IMR-90 (cell line): ENCODE results near the gene GPR39. TPM values are rescaled to one million over a fixed set of nuclear protein-coding genes. Genes with fewer than 3 reads are reported as not detected.

Source experiments
- ATAC-seq: fragments of 200-7000 bp; cut with Tn5 transposase; 2 replicates; pipeline ENCODE4 v1.9.1; 2020; ENCODE audit warnings: low read depth, mild to moderate bottlenecking, moderate library complexity
- BruUV-seq: library from RNA; stranded (reverse); fragments of 400-500 nt; replicated peaks from 2 replicates; lab custom pipeline; 2021; lab: Mats Ljungman, UMichigan
- CTCF ChIA-PET: fragments of 300-600 bp; formaldehyde crosslinking; extraction: SDS; loops from one replicate; lab custom pipeline; 2021; ENCODE audit warnings: antibody characterized with exemption; lab: Yijun Ruan, JAX
- POLR2A ChIA-PET: fragments of 300-600 bp; sonication (Branson Sonifier 250); formaldehyde crosslinking; loops from one replicate; lab custom pipeline; 2022; ENCODE audit warnings: antibody characterized with exemption; ENCODE audit not compliant: unreplicated experiment; lab: Charles Lee
- DNase-seq: peaks from one replicate; pipeline ENCODE4 v3.0.0; 2013
- H2AFZ ChIP-seq: replicated peaks from 2 replicates; pipeline ENCODE3; 2013; ENCODE audit warnings: low read length, mild to moderate bottlenecking; ENCODE audit not compliant: poor library complexity
- H2AK5ac ChIP-seq: 2 replicates; pipeline ENCODE4 v1.6.1; 2013; ENCODE audit warnings: low read depth, low read length, inconsistent platforms
- H2AK9ac ChIP-seq: replicated peaks from 2 replicates; pipeline ENCODE3; 2013; ENCODE audit warnings: mild to moderate bottlenecking, low read depth, low read length, moderate library complexity; ENCODE audit not compliant: poor library complexity
- H2BK120ac ChIP-seq: 2 replicates; pipeline ENCODE4 v1.6.1; 2013; ENCODE audit warnings: low read depth, low read length, inconsistent platforms
- H2BK15ac ChIP-seq: 3 replicates; pipeline ENCODE4 v1.6.1; 2013; ENCODE audit warnings: low read depth, low read length, inconsistent platforms
- H2BK20ac ChIP-seq: 2 replicates; pipeline ENCODE4 v1.6.1; 2013; ENCODE audit warnings: low read depth, mild to moderate bottlenecking, inconsistent platforms, low read length, moderate library complexity
- H2BK5ac ChIP-seq: 2 replicates; pipeline ENCODE4 v1.6.1; 2013; ENCODE audit warnings: mild to moderate bottlenecking, low read depth, low read length, inconsistent platforms; ENCODE audit not compliant: poor library complexity, severe bottlenecking
- H3K14ac ChIP-seq: replicated peaks from 2 replicates; pipeline ENCODE4 v1.6.1; 2013; ENCODE audit warnings: low read depth, low read length, inconsistent platforms
- H3K18ac ChIP-seq: 2 replicates; pipeline ENCODE4 v1.6.1; 2013; ENCODE audit warnings: low read depth, low read length, control low read depth
- H3K23ac ChIP-seq: 2 replicates; pipeline ENCODE4 v1.6.1; 2013; ENCODE audit warnings: low read depth, low read length, inconsistent platforms
- H3K27ac ChIP-seq: 2 replicates; pipeline ENCODE4 v1.5.1; 2013; ENCODE audit warnings: mild to moderate bottlenecking, control low read depth, low read length; ENCODE audit not compliant: insufficient read depth
- H3K27me3 ChIP-seq: 2 replicates; pipeline ENCODE4 v1.6.1; 2013; ENCODE audit warnings: low read length; ENCODE audit not compliant: control insufficient read depth, insufficient read depth
- H3K36me3 ChIP-seq: 2 replicates; pipeline ENCODE4 v1.6.1; 2013; ENCODE audit warnings: low read length, mixed read lengths; ENCODE audit not compliant: control insufficient read depth, insufficient read depth
- H3K4ac ChIP-seq: 2 replicates; pipeline ENCODE4 v1.6.1; 2013; ENCODE audit warnings: low read depth, low read length, inconsistent platforms
- H3K4me1 ChIP-seq: 2 replicates; pipeline ENCODE4 v1.6.1; 2013; ENCODE audit warnings: low read length, mixed read lengths; ENCODE audit not compliant: control insufficient read depth, insufficient read depth
- H3K4me2 ChIP-seq: 2 replicates; pipeline ENCODE4 v1.6.1; 2013; ENCODE audit warnings: low read depth, mild to moderate bottlenecking, control low read depth, low read length, moderate library complexity
- H3K4me3 ChIP-seq: 2 replicates; pipeline ENCODE4 v1.5.1; 2013; ENCODE audit warnings: low read depth, mild to moderate bottlenecking, control low read depth, low read length, moderate library complexity; ENCODE audit not compliant: insufficient read depth
- H3K56ac ChIP-seq: 2 replicates; pipeline ENCODE4 v1.6.1; 2013; ENCODE audit warnings: low read length, inconsistent platforms; ENCODE audit not compliant: insufficient read depth; ENCODE audit errors: extremely low read depth
- H3K79me1 ChIP-seq, 2 experiments: 2 replicates each; pipeline ENCODE4 v1.6.1; 2013; ENCODE audit warnings: low read length in 2 of 2, inconsistent platforms in 1 of 2, low read depth in 1 of 2
- H3K9ac ChIP-seq: 2 replicates; pipeline ENCODE4 v1.6.1; 2013; ENCODE audit warnings: low read depth, low read length, control low read depth
- H3K9me1 ChIP-seq: 2 replicates; pipeline ENCODE4 v1.6.1; 2013; ENCODE audit warnings: low read length, inconsistent platforms; ENCODE audit not compliant: insufficient read depth
- H3K9me3 ChIP-seq: 2 replicates; pipeline ENCODE4 v1.6.1; 2013; ENCODE audit warnings: low read length; ENCODE audit not compliant: control insufficient read depth, insufficient read depth
- H4K20me1 ChIP-seq: 2 replicates; pipeline ENCODE4 v1.6.1; 2013; ENCODE audit warnings: low read length, inconsistent platforms; ENCODE audit not compliant: insufficient read depth
- H4K5ac ChIP-seq: 2 replicates; pipeline ENCODE4 v1.6.1; 2013; ENCODE audit warnings: mild to moderate bottlenecking, low read depth, low read length, control low read depth
- H4K8ac ChIP-seq, 2 experiments: 2 replicates each; pipeline ENCODE4 v1.6.1; 2013; ENCODE audit warnings: low read depth in 2 of 2, low read length in 2 of 2, control low read depth in 1 of 2, inconsistent platforms in 1 of 2
- H4K91ac ChIP-seq: 2 replicates; pipeline ENCODE4 v1.6.1; 2013; ENCODE audit warnings: low read depth, low read length, inconsistent platforms; ENCODE audit not compliant: insufficient read depth
- MAFK ChIP-seq: IDR thresholded peaks from 2 replicates; pipeline ENCODE4 v1.6.1; 2012; ENCODE audit warnings: low read depth, low read length, improper control_type of control experiment
- RFX5 ChIP-seq: IDR thresholded peaks from 2 replicates; pipeline ENCODE4 v1.8.0; 2012; ENCODE audit warnings: low read depth, mild to moderate bottlenecking, low read length, moderate library complexity
- WGBS, 2 experiments: methylation state at CpG; one replicate each; pipeline versions ENCODE4 v1.1.5 to v1.1.7; 2013; ENCODE audit warnings: missing lambda C conversion rate in 2 of 2; ENCODE audit not compliant: insufficient read length in 1 of 2; ENCODE audit errors: extremely low coverage in 2 of 2; 5-methylcytosine and 5-hydroxymethylcytosine counted together
- dilution Hi-C: fragments of 300-500 bp; cut with HindIII; formaldehyde crosslinking; loops from one replicate; pipeline ENCODE4 v1.14.3; 2018; ENCODE audit warnings: low sequenced_read_pairs; ENCODE audit not compliant: unreplicated experiment
- in situ Hi-C: fragments of 300-500 bp; cut with MboI; formaldehyde crosslinking; loops from 3 replicates; pipeline ENCODE4 v1.14.3; 2019; ENCODE audit warnings: low sequenced_read_pairs, inconsistent platforms, mixed read lengths
- intact Hi-C: fragments of 100-400 bp; cut with micrococcal nuclease; formaldehyde crosslinking; loops from 2 replicates; pipeline ENCODE4 v1.10.0; 2022
- polyA plus RNA-seq, 3 experiments: library from polyadenylated mRNA; depleted of rRNA; stranded (reverse); fragments of >200 nt; gene quantifications; 2 replicates each; pipeline ENCODE4 v1.2.3, GENCODE V29; 2012; ENCODE audit warnings: low replicate concordance in 1 of 3
- total RNA-seq: library from RNA; depleted of rRNA; stranded (reverse); fragments of >200 nt; gene quantifications from 2 replicates; pipeline ENCODE4 v1.2.3, GENCODE V29; 2012
- TF ChIP-seq, protein P1 (sequence below): conservative IDR thresholded peaks from 2 replicates; pipeline ENCODE4 v1.5.1; 2012; ENCODE audit warnings: mild to moderate bottlenecking, low read depth, low read length, improper control_type of control experiment

Gene GPR39
- total and polyA plus RNA-seq, 2 of the 4 experiments (the other 2 are of a cell fraction) = 4.4 to 9.0 TPM

DNA sequence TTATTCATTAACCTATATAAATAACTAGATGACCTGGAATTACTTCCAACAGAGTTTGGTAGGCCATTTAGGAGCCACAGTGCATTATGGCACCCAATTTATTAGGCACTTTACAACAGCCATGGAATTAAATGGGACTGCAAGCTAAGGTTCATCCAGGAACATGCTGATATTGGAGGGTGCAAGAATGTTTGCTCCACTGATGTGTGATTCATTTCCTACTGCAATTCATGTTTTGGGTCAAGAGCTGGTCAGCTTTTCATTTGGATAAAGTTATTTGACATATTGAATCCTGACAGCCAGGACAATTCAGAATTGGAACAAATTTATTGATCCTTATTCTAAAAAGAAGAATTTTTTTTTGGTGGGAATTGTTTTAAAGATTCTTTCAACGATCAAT, 265.2 kb downstream of the GPR39 start:
- H4K8ac ChIP-seq = no peak overlapping the region
- no peak overlapping the region for H2BK15ac ChIP-seq
- POLR2A ChIA-PET = no interaction called here
- intact Hi-C loops = no loop called here
- H3K9ac ChIP-seq = no peak overlapping the region
- dilution Hi-C loops = no loop called here
- H3K27me3 ChIP-seq = no peaks in the 10 kb centered on the region
- H3K9me1 ChIP-seq = no peaks in the 10 kb centered on the region; the same call in 1 of the 2 replicates
- no peak overlapping the region for H2BK120ac ChIP-seq
- no peak overlapping the region for H3K4me3 ChIP-seq
- CTCF ChIA-PET = no interaction called here
- H3K9me3 ChIP-seq = no peaks in the 10 kb centered on the region
- no peak overlapping the region for H3K18ac ChIP-seq
- H3K36me3 ChIP-seq = no peaks in the 10 kb centered on the region
- no TSS peak for BruUV-seq
- peaks cover 0 to 8% of the 10 kb centered on the region in 2 experiments; a peak in 1 of 4 replicates for H3K79me1 ChIP-seq
- ATAC-seq = no peak
- H3K56ac ChIP-seq = no peak overlapping the region
- H3K4me2 ChIP-seq = no peak overlapping the region
- H4K5ac ChIP-seq = no peak overlapping the region
- H4K91ac ChIP-seq = no peak overlapping the region
- no peak overlapping the region for H3K27ac ChIP-seq
- 0 out of 2 replicates have a peak overlapping the region, but pooled peaks have one; percentile 58 for H2BK20ac ChIP-seq
- in situ Hi-C loops = no loop called here
- no peaks in the 10 kb centered on the region for H4K20me1 ChIP-seq
- H2AK9ac ChIP-seq = no peak overlapping the region
- no peak overlapping the region for H2AK5ac ChIP-seq
- H3K14ac ChIP-seq = no peak overlapping the region
- peak overlapping the region; percentile 78; the same call in 1 of the 2 replicates for H3K4ac ChIP-seq
- TF ChIP-seq, protein P1, sequence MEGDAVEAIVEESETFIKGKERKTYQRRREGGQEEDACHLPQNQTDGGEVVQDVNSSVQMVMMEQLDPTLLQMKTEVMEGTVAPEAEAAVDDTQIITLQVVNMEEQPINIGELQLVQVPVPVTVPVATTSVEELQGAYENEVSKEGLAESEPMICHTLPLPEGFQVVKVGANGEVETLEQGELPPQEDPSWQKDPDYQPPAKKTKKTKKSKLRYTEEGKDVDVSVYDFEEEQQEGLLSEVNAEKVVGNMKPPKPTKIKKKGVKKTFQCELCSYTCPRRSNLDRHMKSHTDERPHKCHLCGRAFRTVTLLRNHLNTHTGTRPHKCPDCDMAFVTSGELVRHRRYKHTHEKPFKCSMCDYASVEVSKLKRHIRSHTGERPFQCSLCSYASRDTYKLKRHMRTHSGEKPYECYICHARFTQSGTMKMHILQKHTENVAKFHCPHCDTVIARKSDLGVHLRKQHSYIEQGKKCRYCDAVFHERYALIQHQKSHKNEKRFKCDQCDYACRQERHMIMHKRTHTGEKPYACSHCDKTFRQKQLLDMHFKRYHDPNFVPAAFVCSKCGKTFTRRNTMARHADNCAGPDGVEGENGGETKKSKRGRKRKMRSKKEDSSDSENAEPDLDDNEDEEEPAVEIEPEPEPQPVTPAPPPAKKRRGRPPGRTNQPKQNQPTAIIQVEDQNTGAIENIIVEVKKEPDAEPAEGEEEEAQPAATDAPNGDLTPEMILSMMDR = no peak
- TF ChIP-seq RFX5 = no peak
- TF ChIP-seq MAFK = no peak
- peak; percentile 54 for DNase-seq
- peaks cover 5% of the 10 kb centered on the region; the same call in 1 of the 2 replicates for H3K4me1 ChIP-seq
- H2BK5ac ChIP-seq = no peak overlapping the region
- WGBS, 2 experiments = no CpG with 5 or more reads among the region's 1 CpG
- no peak overlapping the region for H2AFZ ChIP-seq
- H3K23ac ChIP-seq = no peak overlapping the region
